SK-N-MC (cell line): Measurements from ENCODE around the gene PDE4D.

ENCODE experiments used
- EZH2 ChIP-seq: fragments of 200-600 bp; sonication (generic); IDR thresholded peaks from one replicate; pipeline ENCODE4 v1.6.1; 2017; ENCODE audit warnings: antibody characterized with exemption
- FOXP2 ChIP-seq: optimal IDR thresholded peaks from 2 replicates; pipeline ENCODE3; 2011; ENCODE audit warnings: mild to moderate bottlenecking, moderate library complexity; ENCODE audit not compliant: insufficient read depth; ENCODE audit errors: extremely low read length, control extremely low read depth
- POLR2AphosphoS5 ChIP-seq: IDR thresholded peaks from 2 replicates; pipeline ENCODE4 v1.6.1; 2012; ENCODE audit warnings: mild to moderate bottlenecking, low read depth, low read length, borderline replicate concordance

DNA sequence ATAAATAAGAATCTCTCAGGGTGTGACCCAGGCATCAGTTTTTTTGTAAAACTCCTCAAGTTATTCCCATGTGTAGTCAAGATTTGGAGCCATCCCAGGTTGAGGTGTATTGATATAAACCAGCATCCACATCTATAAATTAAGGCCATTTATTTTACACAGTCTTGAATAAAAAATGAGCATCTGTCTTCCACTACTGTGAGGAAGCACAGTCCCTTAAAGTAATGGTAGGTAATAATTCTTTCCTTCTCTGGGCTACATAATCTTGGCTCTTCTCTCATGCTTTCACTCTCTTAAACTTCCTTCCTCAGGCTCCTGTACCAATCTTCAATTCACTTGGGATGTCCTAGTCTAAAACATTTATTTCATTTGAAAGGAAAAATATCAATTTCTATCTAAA lies 110.3 kb downstream of the PDE4D start:
- TF ChIP-seq POLR2AphosphoS5 = no peak
- no peak for TF ChIP-seq EZH2
- no peak for TF ChIP-seq FOXP2
